ENCODE data around the gene OVOL1.

Gene OVOL1

DNA sequence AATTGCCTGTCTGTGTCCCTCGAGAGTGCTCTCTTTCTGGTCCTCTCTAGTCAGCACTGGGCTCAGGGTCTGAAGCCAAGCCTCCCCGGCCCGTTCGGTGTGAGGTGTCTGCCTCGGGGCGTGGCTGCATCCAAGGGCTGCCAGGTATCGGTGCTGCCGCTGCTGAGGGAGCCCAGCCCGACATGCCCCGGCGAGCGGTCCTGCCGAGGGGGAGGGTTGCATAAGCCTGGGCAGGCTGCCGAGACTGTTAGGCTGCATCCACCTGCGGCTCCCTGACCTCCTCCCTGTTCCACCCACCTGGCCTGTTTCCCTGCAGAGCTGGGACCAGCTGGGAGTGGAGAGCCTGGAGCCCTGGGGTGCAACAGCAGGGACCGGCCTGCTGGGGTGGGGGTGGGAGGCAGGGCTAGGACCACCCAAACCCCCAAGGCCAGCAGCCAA, 6.3 kb downstream of the OVOL1 start:
- no peak for DNase-seq

DNA sequence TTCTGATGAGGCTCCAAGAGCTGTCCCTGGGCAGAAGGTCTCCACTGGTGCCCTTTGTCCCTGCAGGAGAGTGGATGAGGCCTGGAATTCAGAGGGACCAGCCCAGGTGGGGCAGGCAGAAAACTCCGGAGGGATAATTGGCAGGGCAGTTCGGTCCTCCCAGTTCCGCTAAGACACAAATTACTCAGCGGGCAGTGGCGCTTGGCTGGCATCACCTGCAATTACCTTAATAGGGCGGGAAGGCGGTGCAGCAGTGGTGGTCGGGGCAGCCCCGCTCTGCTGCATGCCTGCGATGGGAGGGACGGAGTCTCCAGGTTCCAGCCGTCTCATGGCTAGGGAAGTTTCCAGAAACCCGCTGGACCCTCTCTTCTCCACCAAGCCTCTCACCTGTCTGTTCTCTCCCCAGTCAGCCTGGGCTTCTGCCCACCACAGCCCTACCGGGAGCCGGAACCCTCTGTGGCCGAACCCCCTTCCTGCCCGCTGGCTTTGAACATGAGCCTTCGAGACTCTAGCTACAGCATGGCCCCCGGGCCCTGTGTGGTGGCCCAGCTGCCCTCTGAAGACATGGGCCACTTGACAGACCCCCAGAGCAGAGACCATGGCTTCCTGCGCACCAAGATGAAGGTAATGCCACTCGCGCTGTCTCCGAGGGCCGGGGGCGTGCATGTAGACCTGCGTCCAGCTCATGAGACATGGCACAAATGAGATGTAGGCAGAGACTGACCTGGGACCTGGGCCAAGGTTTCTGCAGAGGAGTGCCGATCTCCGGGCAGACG, 7.0 kb downstream of the OVOL1 start:
- no peak for DNase-seq

DNA sequence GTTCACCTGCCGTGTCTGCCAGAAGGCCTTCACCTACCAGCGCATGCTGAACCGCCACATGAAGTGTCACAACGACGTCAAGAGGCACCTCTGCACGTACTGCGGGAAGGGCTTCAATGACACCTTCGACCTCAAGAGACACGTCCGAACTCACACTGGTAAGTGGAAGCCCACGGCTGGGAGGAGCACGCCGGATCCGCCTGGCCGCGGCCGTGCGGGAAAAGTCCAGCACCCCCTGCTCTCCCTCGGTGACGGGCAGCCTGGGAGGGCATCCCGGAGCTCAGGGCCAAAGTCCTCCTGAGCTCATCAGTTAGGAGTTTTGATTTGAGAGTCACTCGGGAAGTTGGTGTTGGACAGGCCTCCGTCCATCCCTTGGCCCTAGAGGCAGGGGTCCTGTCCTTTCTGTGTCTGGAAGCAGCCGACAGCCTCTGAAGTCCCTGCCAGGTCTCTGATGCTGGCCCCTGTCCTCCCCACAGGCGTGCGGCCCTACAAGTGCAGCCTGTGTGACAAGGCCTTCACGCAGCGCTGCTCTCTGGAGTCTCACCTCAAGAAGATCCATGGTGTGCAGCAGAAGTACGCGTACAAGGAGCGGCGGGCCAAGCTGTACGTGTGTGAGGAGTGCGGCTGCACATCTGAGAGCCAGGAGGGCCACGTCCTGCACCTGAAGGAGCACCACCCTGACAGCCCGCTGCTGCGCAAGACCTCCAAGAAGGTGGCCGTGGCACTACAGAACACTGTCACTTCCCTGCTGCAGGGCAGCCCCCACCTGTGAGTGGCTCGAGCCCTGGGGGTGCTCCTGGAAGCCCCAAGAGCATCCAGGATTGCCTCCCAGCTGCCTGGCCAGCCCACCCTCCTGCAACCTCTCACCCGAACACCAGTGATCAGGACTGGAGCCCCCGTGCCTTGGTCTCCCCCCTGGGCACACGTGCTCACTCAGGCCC, 8.0 kb downstream of the OVOL1 start:
- no peak for DNase-seq

DNA sequence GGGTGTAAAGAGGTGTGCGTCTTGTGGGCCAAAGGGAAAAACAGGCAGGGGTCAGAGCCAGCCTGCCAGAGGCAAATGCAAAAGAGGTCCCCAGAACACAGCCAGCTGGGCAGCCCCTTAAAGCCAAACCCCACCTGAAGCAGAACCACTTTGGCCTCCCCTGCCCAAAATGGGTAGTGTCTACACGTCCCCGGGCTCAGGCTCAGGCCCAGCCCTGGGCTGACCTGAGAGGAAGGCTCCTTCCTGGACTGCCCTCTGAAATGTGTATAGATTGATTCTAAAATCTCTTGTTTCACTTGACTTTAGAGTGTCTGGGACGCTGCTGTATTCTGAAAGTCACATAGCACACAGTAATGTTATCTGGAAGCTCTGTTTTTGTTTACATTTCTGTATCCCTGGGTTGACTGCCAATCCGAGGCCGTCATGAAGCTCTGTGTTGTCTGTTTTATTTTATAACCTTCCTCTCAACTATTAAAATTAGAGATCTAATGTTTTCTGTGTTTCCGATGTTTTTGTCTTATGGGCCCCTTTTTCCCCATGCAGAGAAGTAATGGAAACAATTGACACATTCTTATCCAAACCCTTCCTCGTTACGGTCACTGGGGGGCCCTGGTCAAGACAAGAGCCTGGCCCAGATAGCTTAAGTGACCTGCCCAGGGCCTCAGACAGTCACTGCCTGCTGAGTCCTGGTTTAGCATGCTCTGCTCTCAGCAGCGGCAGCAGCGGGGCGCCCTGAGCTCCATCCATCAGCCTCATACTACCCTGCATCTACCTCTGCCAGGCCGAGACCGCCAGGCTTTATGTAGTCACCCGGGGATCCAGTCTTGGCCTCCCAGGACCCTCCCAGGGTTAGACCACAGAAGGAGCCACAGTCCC, 10.1 kb downstream of the OVOL1 start:
- no peak for DNase-seq

DNA sequence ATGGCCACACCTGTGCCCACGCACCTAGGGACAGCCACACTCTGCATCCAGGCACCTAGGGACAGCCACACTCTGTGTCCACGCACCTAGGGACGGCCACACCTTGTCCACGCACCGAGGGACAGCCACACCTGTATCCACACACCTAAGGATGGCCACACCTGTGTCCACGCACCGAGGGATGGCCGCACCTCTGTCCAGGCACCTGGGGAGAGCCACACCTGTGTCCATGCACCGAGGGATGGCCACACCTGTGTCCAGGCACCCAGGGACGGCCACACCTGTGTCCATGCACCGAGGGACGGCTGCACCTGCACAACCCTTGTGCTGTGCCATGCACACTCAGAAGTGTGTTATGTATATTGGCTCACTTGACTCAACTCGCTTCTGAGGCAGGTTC, 10.8 kb downstream of the OVOL1 start:
- no peak for DNase-seq

DNA sequence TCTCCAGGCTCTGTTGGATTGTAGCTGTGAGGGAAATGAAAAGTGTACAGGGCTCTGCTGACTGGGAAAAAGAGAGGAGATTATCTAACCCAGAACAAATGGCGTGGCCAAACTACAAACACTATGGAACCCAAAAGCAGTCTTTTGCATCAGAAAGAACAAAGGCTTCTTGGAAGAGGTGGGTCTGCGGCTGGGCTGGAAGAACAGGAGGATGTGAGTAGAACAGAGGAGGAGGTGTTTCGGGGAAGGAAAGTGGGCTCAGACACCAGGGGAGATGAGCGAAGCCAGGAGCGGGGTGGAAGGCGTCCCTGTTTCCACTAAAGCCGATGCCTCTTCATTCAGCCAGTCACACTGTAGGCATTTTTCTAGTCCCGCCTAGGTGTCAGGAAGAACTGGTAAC, 12.0 kb downstream of the OVOL1 start:
- no peak for DNase-seq

GRCh38 chr11:65801153-65801987, 14.5 kb downstream of the OVOL1 start:
- no peak for DNase-seq

DNA sequence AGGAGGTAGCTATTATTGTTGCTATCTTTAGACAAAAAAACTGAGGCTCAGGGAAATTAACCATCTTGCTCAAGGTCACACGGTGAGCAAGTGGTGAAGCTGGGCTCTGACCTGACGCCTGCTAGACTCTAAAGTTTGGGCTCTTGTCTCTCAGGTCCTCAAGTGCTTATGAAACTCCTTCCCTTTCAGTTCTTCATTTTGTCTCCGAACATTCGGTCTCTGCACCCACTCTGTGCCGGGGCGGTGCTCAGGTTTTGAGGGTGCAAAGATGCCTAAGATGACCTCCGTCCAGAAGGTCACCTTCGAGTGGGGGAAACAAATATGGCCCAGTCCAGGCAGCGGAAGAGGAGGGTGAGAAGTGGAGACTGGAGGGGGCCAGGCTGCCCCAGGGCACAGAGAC, 16.0 kb downstream of the OVOL1 start:
- DNase-seq: no peak

DNA sequence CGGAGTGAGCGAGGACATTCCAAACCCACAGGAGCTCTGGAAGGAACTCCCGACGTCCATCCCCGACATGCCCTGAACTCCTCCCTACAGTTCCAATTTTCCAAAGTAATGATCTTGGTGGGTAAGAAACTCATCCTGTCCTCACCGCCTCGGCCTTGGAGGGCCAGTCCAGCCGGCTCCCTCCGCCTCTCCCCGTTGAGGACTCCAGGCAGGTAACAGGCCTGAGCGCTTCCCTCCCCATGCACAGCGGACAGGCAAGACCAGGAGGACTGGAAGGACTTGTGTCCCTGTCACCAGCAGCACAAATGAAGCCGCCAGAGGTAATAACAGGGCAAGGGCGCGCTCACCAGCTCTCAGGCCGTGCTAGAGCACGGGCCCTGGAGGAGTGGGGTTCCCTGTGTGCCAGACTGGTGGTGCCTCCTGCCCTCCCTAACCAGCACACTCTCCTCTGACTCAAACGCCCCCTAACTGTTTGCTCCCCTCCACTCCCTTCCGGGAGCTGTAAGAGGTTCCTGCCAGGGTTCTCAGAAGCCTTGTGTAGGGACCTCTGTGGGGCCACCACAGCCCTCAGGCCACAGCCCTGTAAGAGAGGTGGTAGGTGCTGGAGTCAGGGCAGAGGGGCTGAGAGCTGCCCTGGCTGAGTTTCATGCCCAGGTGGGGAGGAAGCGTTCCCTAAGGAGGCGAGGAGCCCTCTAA, 17.1 kb downstream of the OVOL1 start:
- DNase-seq: no peak

GRCh38 chr11:65806979-65807378, 20.1 kb downstream of the OVOL1 start:
- no peak for DNase-seq

DNA sequence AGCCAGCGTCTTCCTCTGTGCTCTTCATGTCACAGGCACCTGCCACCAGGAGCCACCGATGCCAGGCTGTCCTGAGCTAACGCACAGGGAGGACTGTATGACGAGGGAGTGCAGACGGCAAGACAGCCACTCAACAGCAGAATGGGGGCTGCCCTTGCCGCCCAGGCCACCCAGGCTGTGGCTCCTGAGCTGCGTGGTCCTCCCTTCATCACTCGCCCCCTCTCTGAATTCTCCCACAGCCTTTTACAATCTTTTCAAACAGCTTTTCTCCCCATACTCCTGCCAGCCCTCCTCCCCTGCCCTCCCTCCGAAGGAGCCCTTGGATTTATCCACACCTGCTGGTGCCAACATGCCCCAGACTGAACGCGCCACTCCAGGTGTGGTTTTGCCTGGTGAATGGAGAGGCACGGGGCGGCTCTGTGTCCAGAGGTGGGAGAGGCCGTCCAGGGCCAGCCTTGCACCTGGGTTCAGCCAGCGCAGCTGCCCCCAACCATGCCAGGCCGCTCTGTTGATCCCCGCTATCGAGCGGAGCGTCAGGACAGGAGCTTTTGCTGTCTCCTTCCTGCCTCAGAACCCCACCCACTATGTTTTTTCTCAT, 22.0 kb downstream of the OVOL1 start:
- no peak for DNase-seq

- DNase-seq: no peak
These were observed 22.6 kb downstream of the OVOL1 start for GRCh38 chr11:65809496-65809895.

DNA sequence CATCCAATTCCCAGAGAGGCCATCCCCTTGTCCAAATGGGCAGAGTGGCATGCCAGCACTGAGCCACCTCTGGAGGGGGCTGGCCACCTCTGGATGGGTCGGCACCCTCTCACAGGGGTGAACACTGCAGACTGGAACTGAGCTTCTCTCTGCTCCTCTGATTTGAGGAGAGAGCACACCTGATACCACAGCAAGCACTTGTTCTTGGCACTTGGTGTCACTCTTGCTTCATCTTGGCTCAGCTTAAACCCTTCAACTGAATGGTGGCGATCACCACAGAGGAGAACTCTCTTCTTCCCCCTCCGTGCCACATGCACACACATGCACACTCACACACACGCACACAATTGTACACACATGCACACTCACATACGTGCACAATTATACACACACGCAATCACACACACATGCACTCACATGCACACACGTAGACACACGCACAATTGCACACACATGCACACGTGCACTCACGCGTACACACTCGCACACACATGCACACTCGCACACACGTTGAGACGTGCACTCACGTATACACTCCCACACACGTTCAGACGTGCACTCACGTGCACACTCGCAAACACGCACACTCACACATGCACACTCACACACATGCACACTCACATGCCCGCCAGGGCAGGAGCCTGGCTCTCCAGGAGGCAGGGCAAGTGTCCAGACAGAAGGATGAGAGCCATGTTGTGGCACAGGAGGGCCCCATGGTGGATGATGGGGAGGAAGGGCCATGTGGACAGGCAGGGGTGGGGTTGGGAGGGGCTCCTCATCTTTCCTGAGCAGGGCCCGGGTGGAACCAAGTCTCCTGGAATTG, 23.4 kb downstream of the OVOL1 start:
- no peak for DNase-seq

- no peak for DNase-seq
These were observed 25.1 kb downstream of the OVOL1 start for GRCh38 chr11:65811764-65812475.

DNA sequence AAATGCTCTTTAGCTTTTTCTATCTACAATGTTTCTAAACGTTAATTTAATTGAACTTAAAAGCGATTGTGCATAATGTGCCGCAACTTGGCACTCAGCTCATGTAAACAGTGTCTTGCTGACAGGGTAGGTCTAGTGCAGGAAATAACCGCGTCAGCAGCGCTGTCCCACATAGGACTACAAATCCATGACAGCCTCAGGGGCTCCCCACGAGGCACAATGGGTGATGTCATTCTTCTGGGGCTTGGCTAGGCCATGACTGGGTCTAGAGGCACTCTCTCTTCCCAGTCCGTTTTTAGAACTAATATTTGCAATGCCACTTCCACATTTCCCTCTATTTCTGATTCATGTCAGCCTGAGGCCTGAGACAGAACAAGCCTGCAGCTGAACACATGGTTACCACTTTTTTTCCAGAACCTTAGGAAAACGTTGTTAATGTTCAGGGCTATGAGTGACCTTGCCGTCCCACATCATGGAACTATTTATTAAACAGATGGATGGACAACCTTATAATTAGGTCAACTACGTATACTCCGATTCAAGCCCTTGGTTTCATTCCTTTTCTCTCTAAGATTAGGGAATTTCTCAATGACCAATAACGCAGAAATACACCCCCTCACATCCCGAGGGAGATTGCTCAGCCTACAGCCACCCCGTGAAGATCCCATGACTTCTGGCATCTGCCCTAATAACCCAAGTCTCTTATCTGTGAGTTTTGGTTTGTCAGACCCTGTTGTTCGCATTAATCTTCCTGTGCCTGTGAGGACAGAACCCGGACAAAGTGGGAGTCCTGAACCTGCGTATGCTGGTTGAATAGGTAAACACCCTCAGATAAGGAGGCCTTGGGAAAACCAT, 27.5 kb downstream of the OVOL1 start:
- no peak for DNase-seq

- no peak for DNase-seq
These were observed 28.2 kb downstream of the OVOL1 start for GRCh38 chr11:65814986-65815565.

DNA sequence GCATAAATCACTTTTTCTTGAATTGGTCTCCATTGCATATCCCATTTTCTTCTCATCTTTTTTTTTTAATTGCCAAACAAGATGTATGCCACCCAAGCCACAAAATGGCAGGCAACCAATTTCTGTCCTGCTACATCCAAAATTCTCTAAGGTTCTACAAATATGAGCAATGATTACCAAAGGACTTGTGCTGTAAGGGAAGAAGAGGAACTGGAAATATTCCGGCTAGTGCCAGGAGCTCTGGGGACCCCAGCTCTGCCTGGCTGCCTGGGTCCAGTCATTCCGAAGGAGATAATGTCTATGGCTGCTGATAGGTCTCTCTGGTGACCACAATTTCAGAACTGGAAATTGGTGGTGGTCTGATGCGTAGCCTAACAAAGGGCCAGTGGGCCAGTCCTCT, 29.8 kb downstream of the OVOL1 start:
- no peak for DNase-seq

- DNase-seq: no peak
These were observed 30.5 kb downstream of the OVOL1 start for GRCh38 chr11:65817312-65817834.

Measured in cortex of kidney (tissue), 1 donor.